HG02759 (cell line): ENCODE results near the gene SPATA33.
"Not testable (repeated sequence)": the region's sequence is repeated elsewhere in the genome, so short reads cannot be mapped to it uniquely, and the experiment has no call there.

Source experiments
- ATAC-seq: cut with Tn5 transposase; IDR thresholded peaks from one replicate; pipeline ENCODE4 v1.9.1; 2021; ENCODE audit warnings: mild to moderate bottlenecking, moderate library complexity; ENCODE audit not compliant: unreplicated experiment

SPATA33 gene

DNA sequence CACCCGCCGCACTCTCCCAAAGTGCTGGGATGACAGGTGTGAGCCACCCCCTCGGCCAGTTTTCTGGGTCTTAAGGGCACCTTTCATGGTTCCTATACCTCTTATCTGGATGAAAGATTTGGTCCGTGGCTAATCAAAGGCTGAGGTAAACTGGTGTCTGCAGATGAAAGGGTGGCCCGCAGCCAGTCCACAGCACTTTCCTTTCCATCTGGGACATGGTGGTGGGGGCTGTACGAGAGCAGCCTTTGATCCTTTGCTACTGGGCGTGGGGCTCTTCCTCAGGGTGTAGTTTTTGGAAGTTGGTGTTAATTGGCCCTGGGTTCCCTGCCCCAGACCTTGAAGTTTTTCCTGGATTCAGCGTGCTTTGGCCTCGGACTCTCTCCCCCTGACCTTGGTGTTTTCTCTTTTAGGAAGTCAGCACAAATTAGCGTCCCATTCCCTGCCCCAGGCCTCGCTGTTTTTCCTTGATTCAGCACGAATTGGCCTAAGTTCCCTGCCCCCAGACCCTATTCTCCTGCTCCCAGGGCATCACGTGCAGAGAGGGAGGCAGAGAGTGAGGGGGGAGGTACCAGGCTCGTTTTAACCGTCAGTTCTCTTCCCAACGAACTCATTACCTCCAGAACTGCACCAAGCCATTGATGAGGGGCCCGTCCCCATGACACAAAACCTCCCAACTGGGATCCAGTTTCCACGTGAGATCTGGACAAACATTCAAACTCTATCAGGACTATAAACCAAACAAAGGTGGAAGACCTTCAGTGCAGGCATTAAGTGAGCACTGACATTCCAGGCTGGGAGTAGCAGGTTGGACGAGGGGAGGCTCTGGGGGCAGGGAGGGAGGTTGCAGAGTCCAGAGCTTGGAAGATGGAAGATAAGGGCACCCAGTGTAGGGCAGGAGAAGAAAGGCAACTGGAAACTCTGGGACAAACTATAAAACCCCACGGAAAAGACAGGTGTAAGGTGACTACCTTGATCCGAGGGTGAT lies 32.6 kb upstream of the SPATA33 start:
- no peak for ATAC-seq

DNA sequence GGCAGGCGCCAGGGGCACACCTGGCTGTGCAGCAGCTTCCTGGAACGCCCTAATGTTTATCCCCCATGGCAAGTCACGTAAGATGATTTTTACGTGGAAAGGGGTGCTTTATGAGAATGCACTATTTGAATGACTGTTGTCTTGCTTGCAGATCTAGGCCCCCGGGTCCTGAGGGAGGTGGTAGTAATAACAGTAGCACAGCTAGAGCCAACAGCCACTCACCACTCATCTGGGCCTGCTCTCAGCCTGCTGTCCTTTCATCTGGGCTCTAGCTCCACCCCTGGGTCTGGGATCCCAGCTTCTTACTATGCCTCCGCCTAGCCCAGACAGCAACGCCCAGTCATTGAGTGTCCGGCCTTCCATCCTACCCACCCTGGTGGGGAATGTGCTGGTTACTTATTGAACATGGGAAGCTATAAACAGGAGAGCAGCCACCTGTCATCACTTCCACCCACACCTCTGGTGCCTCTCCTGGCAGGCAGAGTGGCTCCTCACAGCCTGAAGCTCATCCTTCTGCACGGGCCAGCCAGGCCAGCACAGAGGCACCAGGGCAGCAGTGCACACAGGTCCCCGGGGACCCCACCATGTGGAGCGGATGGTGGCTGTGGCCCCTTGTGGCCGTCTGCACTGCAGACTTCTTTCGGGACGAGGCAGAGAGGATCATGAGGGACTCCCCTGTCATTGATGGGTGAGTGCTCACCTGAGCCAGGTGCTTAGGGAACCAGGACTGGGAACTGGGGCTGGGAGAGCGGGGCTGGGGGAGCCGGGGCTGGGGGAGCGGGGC lies 27.6 kb upstream of the SPATA33 start:
- ATAC-seq, result no peak

DNA sequence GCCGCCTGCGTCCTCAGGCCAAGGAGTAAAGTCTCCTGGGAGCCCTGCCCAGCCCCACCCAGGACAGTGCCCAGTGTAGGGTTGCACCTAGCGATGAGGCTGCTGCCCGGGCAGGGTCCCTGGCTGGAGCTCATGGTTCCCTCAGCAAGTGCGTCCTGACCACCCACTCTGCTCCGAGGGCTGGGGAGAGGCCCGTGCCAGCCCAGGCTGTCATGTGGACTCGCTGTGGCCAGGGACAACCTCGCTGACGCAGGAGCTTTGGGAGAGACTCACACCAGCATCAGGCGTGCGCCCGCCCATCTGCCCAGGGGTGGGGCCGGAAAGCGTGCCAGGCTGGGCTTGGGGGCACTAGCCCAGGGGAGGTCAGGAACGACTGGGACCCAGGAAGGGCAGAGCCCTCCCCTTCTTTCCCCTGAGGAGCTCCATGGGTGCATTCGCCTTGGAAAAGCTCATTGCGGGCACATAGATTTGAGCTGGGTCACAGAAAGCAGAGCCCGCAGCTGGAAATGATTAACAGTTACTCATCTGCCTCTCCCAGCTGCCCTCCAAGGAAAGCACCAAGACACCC lies 24.5 kb upstream of the SPATA33 start:
- no peak for ATAC-seq

DNA sequence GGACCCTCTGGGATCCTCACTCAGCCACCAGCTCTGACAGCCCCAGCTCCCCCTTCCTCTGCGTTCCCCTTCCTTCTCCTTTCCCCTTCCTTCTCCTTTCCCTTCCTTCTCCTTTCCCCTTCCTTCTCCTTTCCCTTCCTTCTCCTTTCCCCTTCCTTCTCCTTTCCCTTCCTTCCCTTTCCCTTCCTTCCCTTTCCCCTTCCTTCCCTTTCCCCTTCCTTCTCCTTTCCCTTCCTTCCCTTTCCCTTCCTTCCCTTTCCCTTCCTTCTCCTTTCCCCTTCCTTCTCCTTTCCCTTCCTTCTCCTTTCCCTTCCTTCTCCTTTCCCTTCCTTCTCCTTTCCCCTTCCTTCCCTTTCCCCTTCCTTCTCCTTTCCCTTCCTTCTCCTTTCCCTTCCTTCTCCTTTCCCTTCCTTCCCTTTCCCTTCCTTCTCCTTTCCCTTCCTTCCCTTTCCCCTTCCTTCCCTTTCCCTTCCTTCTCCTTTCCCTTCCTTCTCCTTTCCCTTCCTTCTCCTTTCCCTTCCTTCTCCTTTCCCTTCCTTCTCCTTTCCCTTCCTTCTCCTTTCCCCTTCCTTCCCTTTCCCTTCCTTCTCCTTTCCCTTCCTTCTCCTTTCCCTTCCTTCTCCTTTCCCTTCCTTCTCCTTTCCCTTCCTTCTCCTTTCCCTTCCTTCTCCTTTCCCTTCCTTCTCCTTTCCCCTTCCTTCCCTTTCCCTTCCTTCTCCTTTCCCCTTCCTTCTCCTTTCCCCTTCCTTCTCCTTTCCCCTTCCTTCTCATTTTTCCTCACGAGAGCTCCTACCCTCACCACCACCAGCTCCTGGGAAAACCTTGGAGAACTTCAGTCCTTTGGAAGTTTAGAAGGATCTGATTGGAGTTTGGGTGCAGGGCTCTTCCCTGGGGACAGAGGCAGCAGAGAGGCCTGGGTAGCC lies 22.9 kb upstream of the SPATA33 start:
- not testable (repeated sequence) for ATAC-seq

DNA sequence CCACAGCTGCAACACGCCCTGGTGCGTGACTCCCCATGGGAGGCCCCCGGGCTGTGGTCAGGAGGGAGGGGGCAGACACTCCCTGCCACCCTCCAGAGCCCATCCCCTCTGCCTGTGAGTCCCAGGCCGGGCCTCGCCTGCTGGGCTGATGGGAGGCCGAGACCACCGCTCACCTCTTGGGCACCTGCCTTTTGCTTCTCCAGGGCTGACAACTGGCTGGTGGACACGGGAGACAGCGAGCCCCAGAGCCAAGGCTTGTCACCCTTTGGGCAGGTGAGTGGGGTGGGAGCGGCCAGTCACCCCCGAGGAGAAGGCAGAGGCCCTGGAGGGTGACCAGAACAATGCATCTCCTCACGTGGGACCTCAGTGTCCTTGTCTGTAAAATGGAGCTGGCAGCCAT lies 21.0 kb upstream of the SPATA33 start:
- no peak for ATAC-seq

DNA sequence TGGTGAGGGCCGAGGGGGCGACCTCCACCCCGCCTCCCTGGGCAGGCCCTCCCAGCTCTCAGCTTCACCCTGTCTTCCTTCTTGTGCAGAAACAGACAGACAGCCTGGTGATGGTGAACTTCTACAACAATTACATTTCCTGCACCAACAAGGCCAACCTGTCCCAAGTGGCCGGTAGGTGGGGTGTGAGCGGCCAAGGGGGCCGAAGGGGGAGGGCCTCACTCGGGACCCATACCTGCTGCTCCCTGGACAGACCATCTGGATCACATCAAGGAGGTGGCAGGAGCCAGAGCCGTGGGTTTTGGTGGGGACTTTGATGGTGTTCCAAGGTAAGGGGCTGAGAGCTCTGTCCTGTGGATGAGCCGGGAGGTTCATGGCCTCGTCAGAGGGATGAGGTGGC lies 20.3 kb upstream of the SPATA33 start:
- no peak for ATAC-seq

DNA sequence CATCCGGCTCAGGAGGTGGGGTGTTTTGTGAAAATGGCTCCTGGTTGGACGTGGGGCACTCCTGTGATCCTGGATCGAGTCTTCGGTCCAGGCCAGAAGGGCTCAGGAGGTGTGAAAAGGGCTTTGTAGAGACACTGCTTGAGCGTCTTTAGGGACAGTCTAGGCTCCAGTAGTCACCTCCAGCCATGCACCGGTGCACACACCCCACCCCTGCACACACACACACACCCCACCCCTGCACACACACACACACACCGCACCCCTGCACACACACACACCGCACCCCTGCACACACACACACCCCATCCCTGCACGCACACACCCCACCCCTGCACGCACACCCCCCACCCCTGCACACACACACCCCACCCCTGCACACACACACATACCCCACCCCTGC lies 19.2 kb upstream of the SPATA33 start:
- no peak for ATAC-seq

DNA sequence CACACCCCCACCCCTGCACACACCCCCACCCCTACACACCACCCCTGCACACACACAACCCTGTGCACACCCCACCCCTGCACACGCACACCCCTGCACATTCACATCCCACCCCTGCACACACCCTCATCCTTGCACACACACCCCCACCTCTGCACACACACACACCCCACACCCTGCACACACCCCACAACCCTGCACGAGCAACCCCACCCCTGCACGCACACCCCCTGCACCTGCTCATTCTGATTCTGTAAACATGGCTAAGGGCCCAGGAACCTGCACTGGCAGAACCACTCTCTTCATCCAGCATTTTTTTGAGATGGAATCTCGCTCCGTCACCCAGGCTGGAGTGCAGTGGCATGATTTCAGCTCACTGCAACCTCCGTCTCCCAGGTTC lies 18.3 kb upstream of the SPATA33 start:
- no peak for ATAC-seq

DNA sequence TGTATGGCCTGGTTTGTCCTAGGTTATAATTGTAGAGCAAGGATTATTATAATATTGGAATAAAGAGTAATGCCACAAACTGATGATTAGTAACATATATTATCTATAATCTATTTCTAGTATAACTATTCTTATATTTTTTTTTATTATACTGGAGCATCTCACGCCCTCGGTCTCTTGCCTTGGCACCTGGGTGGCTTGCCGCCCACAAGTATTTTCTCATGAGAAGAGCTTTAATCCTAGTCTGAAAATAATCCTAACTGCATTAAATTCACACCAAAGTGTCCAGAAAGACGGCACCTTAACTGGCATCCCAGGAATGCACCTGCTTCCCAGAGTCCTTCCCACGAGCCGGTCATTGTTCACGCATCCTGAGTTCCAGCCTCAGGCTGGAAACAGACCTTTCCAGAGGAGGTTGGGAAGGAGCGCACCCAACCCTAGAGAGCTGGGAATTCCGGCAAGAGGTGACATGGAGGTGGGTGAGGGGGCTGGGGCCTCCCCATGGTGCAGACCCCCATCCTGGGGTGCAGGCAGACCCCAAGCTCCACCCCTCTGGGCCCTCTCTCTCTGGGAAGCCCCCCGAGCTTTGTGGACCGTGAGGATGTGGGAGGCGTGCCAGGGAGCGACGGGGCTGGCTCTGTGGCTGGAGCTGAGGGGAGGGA lies 16.0 kb upstream of the SPATA33 start:
- no peak for ATAC-seq

DNA sequence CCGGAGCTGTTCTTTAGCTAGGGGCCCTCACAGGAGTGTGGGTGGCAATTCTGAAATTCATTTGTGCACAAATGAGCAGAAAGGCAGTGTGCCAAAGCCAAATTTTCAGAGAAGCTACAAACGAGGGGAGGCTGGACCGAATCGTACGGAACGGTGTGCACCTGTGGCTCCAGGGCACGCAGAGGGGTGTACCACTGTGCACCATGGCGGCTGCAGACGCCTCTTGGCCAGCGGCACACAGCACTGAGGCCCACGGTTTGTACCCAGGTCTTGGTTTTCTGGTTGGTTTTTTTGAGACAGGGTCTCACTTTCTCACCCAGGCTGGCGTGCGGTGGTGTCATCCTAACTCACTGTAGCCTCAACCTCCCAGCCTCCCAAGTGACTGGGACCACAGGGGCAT lies 15.1 kb upstream of the SPATA33 start:
- ATAC-seq, result no peak

DNA sequence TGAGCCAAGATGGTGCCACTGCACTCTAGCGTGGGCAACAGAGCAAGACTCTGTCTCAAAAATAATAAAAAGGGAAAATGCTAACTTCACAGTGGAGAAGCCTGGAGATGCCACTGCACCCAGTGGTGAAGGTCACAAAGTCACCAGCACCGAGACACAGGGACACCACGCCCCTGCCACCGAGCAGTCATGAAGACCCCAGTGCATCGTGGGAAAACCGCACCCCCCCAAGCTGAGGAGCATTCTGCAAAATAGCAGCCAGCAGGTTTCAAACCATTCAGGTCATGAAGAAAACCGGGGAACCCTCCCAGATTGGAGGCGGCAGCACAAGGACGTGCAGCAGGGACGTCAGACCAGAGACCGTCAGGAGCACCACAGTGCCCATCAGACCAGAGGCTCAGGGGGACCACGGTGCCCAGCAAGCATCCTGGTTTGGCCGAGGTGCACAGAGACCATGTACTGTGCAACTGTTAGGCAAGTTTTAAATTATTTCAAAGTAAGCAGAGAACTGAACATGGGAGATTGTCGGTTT lies 13.8 kb upstream of the SPATA33 start:
- ATAC-seq, result no peak

DNA sequence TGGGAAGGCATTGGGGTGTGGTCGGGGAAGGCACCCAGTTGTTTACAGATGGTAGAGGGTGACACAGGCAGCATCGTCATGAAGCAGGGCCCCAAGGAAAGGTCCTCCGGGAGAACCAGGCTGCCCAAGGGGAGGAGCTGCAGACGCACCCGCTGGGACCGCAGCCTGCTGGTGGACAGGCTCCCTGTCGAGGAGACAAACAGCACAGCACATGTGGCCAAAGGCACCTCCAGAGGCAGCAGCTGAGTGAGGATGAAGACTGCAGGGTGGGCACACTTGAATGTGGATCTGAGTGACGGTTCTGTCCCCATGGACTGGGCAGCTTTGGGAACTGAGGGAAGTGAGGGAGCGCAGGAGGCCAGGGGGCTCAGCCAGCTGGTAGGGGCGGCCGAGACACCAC lies 12.5 kb upstream of the SPATA33 start:
- ATAC-seq, result no peak

DNA sequence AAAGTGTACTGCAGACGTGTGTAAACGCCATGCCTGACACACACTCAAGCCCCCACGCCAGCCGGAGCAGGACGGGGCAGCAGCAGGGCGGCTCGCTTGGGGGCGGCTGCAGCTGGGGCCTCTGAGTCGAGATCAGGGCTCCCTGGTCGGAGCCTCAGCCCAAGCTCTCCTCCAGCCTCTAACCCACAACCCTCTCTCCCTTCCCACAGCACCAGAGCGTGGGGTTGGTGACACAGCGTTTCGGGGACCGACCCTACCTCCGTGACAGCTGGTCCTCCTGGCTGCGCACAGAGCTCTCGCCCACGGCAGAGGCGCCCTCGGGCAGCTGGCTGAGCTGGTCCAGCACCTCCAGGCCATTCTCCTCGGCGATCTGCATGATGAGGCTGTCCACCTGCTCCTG lies 11.4 kb upstream of the SPATA33 start:
- no peak for ATAC-seq

DNA sequence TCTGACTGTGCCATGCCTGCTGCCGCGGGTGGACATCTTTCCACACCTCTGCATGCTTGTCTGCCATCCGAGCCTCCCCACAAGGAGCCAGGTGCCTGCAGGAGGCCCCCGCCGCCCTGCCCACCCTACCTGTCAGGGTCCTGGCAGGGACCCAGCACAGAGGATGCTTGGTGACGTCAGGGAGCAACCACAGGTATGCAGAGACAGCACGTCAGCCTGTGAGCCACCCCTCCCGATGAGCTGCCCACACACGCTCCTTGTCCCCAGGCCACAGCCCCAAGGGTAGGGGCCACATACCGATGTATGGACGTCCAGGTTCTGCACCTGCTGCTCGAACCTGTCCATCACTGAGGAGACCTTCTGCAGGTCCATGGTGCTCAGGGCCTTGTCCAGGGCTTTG lies 10.7 kb upstream of the SPATA33 start:
- ATAC-seq, result no peak

DNA sequence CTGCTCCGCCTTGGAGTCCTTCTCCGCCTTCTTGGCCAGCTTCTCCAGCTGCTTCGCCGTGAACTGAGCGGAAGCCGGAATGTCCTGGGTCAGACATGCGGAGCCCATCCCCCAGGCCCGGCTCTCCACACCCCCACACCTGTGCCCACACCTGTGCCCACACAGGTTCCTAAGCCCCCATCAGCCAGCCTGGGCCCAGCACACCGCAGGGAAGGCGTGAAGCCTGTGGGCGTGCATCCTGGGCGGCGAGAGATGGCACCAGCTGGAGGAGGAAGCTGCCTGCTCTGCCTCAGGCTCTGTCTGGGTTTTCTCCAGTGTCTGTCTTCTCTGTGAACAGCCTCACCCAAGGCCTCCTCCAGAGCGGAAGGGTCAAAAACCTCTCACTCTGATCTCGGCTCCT lies 6.1 kb upstream of the SPATA33 start:
- no peak for ATAC-seq

DNA sequence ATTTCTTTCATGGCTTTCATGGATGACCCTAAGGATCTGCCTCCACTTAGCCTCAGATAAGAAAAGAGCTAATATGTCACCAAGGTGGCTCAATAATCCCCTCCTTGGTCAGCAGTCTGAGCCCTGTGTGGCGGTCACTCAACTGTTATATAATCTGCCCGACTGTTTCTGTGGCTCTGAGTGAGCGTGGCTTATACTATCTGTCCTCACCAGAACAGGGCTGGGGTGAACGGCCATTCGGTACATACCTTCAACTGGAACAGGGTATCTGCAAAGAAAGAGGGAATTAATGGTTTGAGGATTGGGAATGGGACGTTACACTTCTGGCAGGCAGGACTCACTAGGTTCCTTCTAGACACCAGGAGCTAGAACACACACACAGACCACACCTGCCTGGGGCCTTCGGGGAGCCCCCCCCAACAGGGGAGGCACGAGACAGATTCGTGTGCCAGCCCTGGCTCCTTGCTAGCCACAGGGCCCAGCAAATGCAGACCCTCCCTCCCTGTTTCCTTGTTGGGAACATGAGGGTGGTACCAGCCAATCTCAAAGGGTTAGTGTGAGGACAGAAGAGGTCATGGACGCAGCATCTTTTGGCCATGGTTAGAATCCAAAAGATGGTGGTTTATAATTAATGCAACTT lies 3.9 kb upstream of the SPATA33 start:
- no peak for ATAC-seq

DNA sequence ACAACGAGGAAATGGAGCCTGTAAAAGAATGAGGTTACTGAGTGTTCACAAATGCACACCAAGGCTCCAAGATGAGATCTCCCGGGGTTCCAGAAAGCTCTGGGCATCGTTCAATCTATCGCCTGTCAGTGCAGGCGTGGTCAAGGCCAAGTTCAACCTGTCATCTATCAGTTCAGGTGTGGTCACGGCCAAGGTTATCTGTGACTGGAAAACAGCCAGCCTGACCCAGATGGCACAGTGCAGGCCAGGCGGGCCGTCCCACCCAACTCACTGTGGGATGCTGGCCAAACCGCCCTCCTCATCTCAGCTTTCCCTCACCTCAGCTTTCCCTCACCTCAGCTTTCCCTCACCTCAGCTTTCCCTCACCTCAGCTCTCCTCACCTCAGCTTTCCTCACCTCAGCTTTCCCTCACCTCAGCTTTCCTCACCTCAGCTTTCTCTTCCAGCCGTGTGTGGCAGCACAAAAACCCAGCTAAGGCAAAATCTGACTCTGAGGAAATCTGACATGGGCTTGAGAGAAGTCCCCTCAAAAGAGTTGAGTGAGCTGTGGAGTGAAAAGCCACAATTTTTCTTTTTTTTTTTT lies 2.5 kb upstream of the SPATA33 start:
- ATAC-seq, result no peak

DNA sequence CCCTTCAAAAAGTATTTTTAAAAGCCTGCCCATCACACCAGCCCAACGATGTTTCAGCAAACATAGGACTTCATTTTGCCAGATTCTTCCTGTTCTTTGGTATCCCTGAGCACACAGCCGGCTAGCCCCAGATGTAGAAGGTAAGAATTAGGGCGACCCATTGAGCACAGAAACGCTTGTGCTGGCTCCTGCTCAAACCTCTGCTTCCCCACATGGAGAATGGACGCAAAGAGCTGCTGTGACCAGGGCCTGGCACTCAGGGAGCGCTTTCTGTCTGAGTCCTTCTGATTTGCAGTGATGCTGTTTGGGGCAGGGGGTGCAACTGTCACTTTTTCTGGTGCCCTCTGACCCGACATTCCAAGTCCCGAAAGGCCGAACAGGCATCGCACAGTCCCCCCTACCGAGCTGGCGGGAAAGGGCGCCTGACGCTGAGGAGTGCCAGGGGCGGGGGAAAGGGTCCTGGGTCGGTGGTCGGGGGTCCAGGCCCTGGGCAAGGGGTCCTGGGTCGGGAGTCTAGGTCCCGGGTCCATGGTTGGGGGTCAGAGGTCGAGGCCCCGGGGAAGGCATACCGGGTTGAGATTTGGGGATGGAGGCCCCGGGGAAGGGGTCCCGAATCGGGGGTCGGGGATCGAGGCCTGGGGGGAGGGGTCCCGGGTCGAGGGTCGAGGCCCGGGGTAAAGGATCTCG lies 1.1 kb upstream of the SPATA33 start:
- ATAC-seq, result no peak
